Hepatocyte (in vitro differentiated cells): ENCODE data around the gene LRRC4C. TPM values are rescaled to one million over a fixed set of nuclear protein-coding genes. Genes with fewer than 3 reads are reported as not detected.

ENCODE experiments used
- DNase-seq: peaks from one replicate; pipeline ENCODE4 v3.0.0-alpha.2; 2016; ENCODE audit warnings: low spot score
- H2AFZ ChIP-seq: fragments of 200-600 bp; sonication (generic); 2 replicates; pipeline ENCODE4 v1.6.0; 2016; ENCODE audit warnings: antibody characterized with exemption, mild to moderate bottlenecking
- H3K27ac ChIP-seq: fragments of 200-600 bp; sonication (generic); 2 replicates; pipeline ENCODE4 v1.5.1; 2016; ENCODE audit warnings: mild to moderate bottlenecking
- H3K27me3 ChIP-seq: fragments of 200-600 bp; sonication (generic); 2 replicates; pipeline ENCODE4 v1.6.1; 2016
- H3K36me3 ChIP-seq: fragments of 200-600 bp; sonication (generic); replicated peaks from 2 replicates; pipeline ENCODE4 v1.5.1; 2016; ENCODE audit warnings: low read depth; ENCODE audit not compliant: insufficient read depth
- H3K4me1 ChIP-seq: fragments of 200-600 bp; sonication (generic); 2 replicates; pipeline ENCODE4 v1.5.1; 2016; ENCODE audit warnings: mild to moderate bottlenecking, moderate library complexity; ENCODE audit not compliant: insufficient read depth
- H3K4me2 ChIP-seq: fragments of 200-600 bp; sonication (generic); 2 replicates; pipeline ENCODE4 v1.6.0; 2016
- H3K4me3 ChIP-seq: fragments of 200-600 bp; sonication (generic); 2 replicates; pipeline ENCODE4 v1.5.1; 2016; ENCODE audit warnings: mild to moderate bottlenecking
- H3K79me2 ChIP-seq: fragments of 200-600 bp; sonication (generic); 2 replicates; pipeline ENCODE4 v1.6.0; 2017; ENCODE audit warnings: mild to moderate bottlenecking
- H3K9me2 ChIP-seq: fragments of 200-600 bp; sonication (generic); replicated peaks from 2 replicates; pipeline ENCODE4 v1.6.0; 2017; ENCODE audit warnings: mild to moderate bottlenecking; ENCODE audit not compliant: insufficient read depth
- H3K9me3 ChIP-seq: fragments of 200-600 bp; sonication (generic); 2 replicates; pipeline ENCODE4 v1.5.1; 2016; ENCODE audit warnings: low read depth, mild to moderate bottlenecking
- H4K20me1 ChIP-seq: fragments of 200-600 bp; sonication (generic); 2 replicates; pipeline ENCODE4 v1.6.0; 2016; ENCODE audit warnings: mild to moderate bottlenecking; ENCODE audit not compliant: insufficient read depth, poor library complexity, severe bottlenecking
- CTCF ChIP-seq: fragments of 200-600 bp; sonication (generic); IDR thresholded peaks from 2 replicates; pipeline ENCODE4 v1.5.1; 2016; ENCODE audit warnings: antibody characterized with exemption, mild to moderate bottlenecking; ENCODE audit not compliant: poor library complexity
- EZH2 ChIP-seq: fragments of 200-600 bp; sonication (generic); IDR thresholded peaks from 2 replicates; pipeline ENCODE4 v1.6.1; 2016; ENCODE audit warnings: antibody characterized with exemption, mild to moderate bottlenecking, borderline replicate concordance
- EZH2phosphoT487 ChIP-seq: fragments of 200-600 bp; sonication (generic); IDR thresholded peaks from one replicate; pipeline ENCODE4 v1.6.1; 2018; ENCODE audit warnings: antibody characterized with exemption, mild to moderate bottlenecking, low read depth, moderate library complexity; ENCODE audit not compliant: unreplicated experiment, severe bottlenecking
- whole genome bisulfite sequencing: methylation state at CpG from one replicate; pipeline ENCODE4 v1.1.6; 2016; ENCODE audit warnings: low lambda C conversion rate; ENCODE audit errors: missing lambda C conversion rate; 5-methylcytosine and 5-hydroxymethylcytosine counted together
- polyA plus RNA-seq: library from polyadenylated mRNA; unstranded; fragments of >200 nt; fragmentation: Nextera tagmentation; extraction: Ambion mirVana; gene quantifications from 2 replicates; pipeline ENCODE4 v1.2.1, GENCODE V29; 2016
- total RNA-seq: library from RNA; depleted of rRNA; stranded (reverse); fragments of >200 nt; gene quantifications from 2 replicates; pipeline ENCODE4 v1.2.3, GENCODE V29; 2014

LRRC4C gene
- total and polyA plus RNA-seq, 2 experiments from 2014 or later = 1.1 to 3.1 TPM

GRCh38 chr11:40274017-40274416, 1185.4 kb downstream of the LRRC4C start:
- Histone ChIP-seq H3K36me3 (no peaks in the 10 kb centered on the region), H3K9me3 (no peaks in the 10 kb centered on the region), H4K20me1 (no peaks in the 10 kb centered on the region), H3K27ac (no peak overlapping the region), H3K4me1 (no peaks in the 10 kb centered on the region), H3K79me2 (no peaks in the 10 kb centered on the region), H3K27me3 (no peaks in the 10 kb centered on the region), H3K4me3 (no peak overlapping the region), H3K9me2 (no peaks in the 10 kb centered on the region), H2AFZ (no peak overlapping the region), H3K4me2 (no peak overlapping the region)
- TF ChIP-seq EZH2phosphoT487 (no peak), CTCF (no peak), EZH2 (no peak)
- no peak for DNase-seq
- 70% methylated on average over 3 of the region's 3 CpGs for WGBS

GRCh38 chr11:40273192-40273732, 1186.2 kb downstream of the LRRC4C start:
- Histone ChIP-seq H4K20me1 (no peaks in the 10 kb centered on the region), H3K79me2 (no peaks in the 10 kb centered on the region), H2AFZ (no peak overlapping the region), H3K27me3 (no peaks in the 10 kb centered on the region), H3K9me3 (no peaks in the 10 kb centered on the region), H3K4me3 (no peak overlapping the region), H3K4me1 (no peaks in the 10 kb centered on the region), H3K9me2 (no peaks in the 10 kb centered on the region), H3K36me3 (no peaks in the 10 kb centered on the region), H3K4me2 (no peak overlapping the region), H3K27ac (no peak overlapping the region)
- DNase-seq = no peak
- 57% methylated on average over 1 of the region's 1 CpG for WGBS
- TF ChIP-seq EZH2 = no peak
- TF ChIP-seq CTCF = no peak
- no peak for TF ChIP-seq EZH2phosphoT487

DNA sequence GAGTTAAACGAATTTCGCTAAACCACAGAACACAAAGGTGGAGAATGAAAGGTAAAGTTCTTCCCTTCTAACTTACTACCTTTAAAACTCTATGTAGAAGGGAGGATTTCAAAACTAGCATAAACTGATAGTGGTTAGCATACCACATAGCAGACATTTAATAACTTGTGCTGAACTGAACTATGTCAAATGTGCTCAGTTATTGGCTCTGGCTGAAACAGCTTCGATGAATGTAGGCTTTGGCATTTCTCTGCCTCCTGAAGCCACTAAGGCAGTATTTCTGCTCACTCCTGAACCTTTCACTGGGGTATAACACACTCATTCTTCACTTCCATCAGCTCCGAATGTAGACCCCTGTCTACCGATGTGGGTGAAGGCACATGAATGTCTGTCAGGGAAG, 1188.1 kb downstream of the LRRC4C start:
- 89% methylated on average over 5 of the region's 5 CpGs for WGBS
- no peak overlapping the region for H2AFZ ChIP-seq
- no peaks in the 10 kb centered on the region for H3K27me3 ChIP-seq
- H3K36me3 ChIP-seq = no peaks in the 10 kb centered on the region
- H3K9me2 ChIP-seq = no peaks in the 10 kb centered on the region
- H3K4me3 ChIP-seq = no peak overlapping the region
- no peaks in the 10 kb centered on the region for H4K20me1 ChIP-seq
- H3K9me3 ChIP-seq = no peaks in the 10 kb centered on the region
- TF ChIP-seq CTCF (no peak), EZH2 (no peak), EZH2phosphoT487 (no peak)
- no peaks in the 10 kb centered on the region for H3K79me2 ChIP-seq
- H3K4me1 ChIP-seq = no peaks in the 10 kb centered on the region
- no peak overlapping the region for H3K27ac ChIP-seq
- no peak for DNase-seq
- H3K4me2 ChIP-seq = no peak overlapping the region

DNA sequence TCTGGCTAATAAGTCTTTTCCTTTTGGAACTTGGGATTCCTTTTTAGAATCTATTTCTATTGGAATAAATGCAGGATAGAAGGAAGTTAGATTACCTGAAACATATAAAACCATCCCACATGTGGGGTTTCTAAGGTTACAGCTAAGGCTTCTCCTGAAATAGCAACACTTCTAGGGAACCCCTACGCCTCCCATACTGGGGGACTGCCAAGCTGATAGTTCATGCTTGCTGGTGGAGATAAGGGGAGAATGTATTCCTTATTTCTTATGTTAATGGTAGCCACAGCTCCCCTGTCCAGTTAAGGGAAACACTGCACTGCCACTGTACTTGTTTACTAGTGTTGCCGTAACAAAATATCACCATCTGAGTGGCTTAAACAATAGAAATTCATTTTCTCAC, 1189.6 kb downstream of the LRRC4C start:
- WGBS = 93% methylated on average over 2 of the region's 2 CpGs
- Histone ChIP-seq H3K9me3 (no peaks in the 10 kb centered on the region), H4K20me1 (no peaks in the 10 kb centered on the region)

More for the DNA sequence above, 1189.6 kb downstream of the LRRC4C start:
- Histone ChIP-seq H3K4me1 (no peaks in the 10 kb centered on the region), H3K4me2 (no peak overlapping the region), H3K36me3 (no peaks in the 10 kb centered on the region), H3K9me2 (no peaks in the 10 kb centered on the region), H3K27ac (no peak overlapping the region), H3K4me3 (no peak overlapping the region), H3K27me3 (no peaks in the 10 kb centered on the region), H2AFZ (no peak overlapping the region), H3K79me2 (no peaks in the 10 kb centered on the region)
- DNase-seq = no peak
- TF ChIP-seq CTCF (no peak), EZH2phosphoT487 (no peak), EZH2 (no peak)
